HL-60 (cell line): ENCODE results near the gene APOBEC3B.

ENCODE experiments used
- CTCF ChIP-seq: IDR thresholded peaks from one replicate; pipeline ENCODE4 v1.5.1; 2011; ENCODE audit warnings: low read length, control low read depth, inconsistent platforms; ENCODE audit not compliant: insufficient read depth
- POLR2AphosphoS5 ChIP-seq: IDR thresholded peaks from 2 replicates; pipeline ENCODE4 v1.6.1; 2012; ENCODE audit warnings: low read depth

DNA sequence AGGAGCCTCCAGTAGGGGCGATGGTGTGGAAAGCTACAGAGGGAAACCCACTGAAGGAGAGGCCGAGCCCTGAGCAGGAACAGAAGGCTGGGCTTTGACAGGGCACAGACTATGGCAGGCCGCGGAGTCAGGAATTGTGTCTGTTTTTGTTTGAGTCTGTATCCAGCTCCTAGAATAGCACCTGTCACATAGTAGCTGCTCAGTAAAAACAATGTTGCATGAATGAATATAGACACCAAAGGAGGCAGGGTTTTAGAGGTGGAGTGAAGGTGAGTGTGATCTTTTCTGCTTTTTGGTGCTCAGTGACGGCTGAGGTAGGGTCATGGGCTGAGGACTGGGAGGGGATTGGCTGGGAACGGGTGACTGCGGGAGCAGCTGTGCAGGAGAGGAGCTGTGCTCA is 43.2 kb upstream of the APOBEC3B start:
- TF ChIP-seq CTCF (no peak), POLR2AphosphoS5 (no peak)
